HG03159 (cell line): ENCODE measurements around the gene MOB1B.
"Not testable (repeated sequence)": the region's sequence is repeated elsewhere in the genome, so short reads cannot be mapped to it uniquely, and the experiment has no call there.

Experiments used
- ATAC-seq: cut with Tn5 transposase; IDR thresholded peaks from one replicate; pipeline ENCODE4 v1.9.1; 2021; ENCODE audit warnings: mild to moderate bottlenecking, moderate library complexity; ENCODE audit not compliant: unreplicated experiment

MOB1B gene

DNA sequence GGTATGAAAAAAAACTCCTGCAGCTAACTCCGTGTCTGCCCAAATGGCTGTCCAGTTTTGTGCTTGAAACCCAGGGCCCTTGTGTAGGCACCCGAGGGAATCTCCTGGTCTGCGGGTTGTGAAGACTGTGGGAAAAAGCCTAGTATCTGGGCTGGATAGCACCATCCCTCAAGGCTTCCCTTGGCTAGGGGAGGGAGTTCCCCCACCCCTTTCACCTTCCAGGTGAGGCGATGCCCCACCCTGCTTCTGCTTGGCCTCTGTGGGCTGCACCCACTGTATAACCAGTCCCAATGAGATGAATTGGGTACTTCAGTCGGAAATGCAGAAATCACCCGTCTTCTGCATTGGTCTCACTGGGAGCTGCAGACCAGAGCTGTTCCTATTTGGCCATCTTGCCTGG is 102.9 kb downstream of the MOB1B start:
- ATAC-seq = not testable (repeated sequence)

DNA sequence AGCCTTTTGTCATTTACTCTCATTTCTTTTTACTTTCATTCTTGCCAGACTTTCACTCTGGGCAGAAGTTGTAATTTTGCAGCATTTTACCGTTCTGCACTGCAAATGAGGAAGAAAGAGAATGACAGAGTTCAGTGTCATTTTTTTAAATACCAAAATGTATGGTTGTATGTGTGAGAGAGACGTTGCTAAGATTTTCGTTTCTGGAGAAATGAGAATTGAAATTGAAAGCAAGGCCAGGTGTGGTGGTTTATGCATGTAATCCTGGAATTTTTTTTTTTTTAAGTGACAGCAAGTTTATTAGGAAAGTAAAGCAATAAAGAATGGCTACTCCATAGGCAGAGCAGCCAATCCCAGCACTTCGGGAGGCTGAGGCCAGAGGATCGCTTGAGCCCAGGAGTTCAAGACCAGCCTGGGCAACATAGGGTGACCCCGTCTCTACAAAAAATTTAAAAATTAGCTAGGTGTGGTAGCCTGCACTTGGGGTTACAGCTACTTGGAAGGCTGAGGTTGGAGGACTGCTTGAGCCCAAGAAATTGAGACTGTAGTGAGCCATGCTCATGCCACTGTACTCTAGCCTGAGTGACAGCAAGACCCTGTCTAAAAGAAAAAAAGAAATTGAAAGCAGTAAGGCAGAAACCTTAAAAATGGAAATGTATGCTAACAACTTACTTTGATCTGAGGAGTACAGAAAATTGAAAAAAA is 104.2 kb downstream of the MOB1B start:
- peak; percentile 89 for ATAC-seq

GRCh38 chr4:71008196-71008595 is 106.0 kb downstream of the MOB1B start:
- no peak for ATAC-seq

- no peak for ATAC-seq
Observed at GRCh38 chr4:71009086-71009485, 106.9 kb downstream of the MOB1B start.

DNA sequence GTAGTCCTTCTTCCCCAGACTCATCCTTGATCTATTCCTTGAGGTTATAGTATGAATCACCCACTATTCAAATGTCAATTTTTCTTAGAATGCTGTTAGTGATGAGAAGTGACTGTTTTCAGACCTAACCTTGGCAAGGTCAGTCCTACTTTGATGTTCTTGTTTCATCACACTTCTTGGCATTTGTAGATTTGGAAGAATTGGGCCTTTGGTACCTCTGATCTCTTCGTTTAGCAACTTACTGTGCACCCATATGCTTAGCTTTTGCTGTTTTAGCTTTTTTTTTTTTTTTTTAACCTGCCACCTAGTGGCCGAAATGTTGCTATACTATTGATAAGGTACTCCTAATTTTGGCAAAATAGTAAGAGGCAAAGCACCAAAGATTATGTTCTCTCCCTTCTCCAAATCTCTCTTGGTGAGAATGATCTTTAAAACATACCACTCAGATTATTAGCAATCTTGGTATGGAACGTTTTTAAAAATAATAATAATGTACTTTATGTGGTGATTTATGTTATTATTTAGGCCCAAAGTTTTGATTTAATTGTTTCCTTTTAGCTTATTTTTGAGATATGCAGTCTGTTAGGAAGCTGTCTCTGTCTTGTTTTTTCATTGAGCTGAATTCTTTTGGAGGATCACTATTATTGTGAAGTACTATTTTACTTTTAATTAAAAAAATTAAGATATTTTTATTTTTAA is 107.9 kb downstream of the MOB1B start:
- ATAC-seq = peak; percentile 48

DNA sequence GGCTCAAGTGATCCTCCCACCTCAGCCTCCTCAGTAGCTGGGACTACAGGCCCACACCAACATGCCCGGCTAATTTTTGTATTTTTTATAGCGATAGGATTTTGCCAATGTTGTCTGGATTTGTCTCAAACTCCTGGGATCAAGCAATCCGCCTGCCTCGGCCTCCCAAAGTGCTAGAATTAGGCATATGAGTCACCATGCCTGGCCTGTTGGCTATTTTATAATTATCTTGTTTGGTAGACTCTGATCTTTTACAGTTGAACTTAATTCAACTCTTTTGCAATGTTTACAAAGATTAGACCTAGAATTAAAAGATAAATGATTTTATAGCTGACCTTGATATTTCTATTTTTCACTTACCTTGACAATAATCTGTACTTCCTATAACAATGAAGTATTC is 109.3 kb downstream of the MOB1B start:
- no peak for ATAC-seq

DNA sequence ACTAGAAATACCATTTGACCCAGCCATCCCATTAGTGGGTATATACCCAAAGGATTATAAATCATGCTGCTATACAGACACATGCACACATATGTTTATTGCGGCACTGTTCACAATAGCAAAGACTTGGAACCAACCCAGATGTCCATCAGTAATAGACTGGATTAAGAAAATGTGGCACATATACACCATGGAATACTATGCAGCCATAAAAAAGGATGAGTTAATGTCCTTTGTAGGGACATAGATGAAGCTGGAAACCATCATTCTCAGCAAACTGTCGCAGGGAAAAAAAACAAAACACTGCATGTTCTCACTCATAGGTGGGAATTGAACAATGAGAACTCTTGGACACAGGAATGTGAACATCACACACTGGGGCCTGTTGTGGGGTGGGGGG is 115.2 kb downstream of the MOB1B start:
- ATAC-seq = not testable (repeated sequence)

GRCh38 chr4:71020611-71021010 is 118.4 kb downstream of the MOB1B start:
- no peak for ATAC-seq

DNA sequence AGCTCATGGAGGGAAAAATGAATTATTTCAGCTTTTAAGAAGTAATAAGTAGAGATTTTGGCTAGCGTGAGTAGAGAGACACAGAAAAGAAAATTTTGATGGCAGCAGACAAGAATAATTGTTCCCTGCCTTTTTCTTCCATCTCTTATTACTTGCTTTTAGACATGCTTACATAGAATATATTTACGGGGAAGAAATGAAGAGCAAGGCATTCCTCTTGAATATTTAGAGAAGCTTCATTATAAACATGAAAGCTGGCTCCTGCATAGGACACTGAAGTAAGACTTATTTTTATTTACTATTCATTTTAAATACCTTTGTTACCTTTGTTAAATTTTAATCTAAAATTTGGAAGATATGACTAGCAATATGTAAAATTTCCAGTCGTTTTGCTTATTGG is 123.5 kb downstream of the MOB1B start:
- no peak for ATAC-seq

DNA sequence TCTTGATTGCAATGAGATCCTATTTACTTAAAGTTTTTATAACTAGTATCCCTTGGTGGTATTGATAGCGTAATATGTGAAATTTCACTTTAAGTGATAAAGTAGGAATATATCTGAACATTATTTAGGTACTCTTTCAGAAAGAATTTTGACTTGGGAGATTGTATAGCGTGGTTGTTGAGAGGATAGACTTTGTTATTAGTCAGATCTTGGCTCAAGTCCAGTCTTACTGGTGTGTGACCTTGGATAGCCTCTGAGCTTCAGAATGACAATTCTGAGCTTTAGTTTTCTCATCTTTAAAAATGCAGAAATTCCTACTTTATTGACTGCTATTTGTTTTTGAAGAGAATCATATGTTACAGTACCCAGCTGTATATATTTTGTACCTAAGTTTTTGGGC is 123.9 kb downstream of the MOB1B start:
- no peak for ATAC-seq

GRCh38 chr4:71027611-71028010 is 125.4 kb downstream of the MOB1B start:
- no peak for ATAC-seq

DNA sequence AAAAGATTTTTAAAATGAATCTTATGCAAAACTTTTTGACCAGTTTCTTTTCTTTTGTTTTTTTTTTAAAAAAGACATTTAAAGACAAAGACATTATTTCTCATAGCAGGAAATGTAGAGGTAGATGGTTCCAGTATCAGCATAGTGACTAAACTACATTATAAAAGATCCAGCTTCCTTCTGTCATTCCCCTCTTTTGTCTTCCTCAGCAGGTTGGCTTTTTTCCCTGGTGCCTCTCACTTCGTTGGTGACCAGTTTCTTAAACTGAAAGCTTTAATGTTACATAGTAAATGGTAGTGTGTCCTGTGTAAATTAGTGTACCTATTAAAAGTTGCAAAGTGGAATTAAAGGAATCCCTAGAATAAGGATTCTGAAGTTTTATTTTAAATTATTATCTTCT is 127.3 kb downstream of the MOB1B start:
- ATAC-seq = no peak

DNA sequence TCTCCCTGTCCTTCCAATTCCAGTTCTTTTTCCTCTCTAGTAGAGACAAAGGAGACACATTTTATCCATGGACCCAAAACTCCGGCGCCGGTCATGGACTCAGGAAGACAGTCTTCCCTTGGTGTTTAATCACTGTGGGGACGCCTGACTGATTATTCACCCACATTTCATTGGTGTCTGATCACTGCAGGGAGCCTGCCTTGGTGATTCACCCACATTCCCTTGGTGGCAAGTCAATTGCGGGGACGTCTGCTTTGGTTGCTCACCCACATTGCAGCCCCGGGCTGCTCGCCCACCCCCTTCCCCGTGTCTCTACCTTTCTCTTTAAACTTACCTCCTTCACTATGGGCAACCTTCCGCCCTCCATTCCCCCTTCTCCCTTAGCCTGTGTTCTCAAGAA is 129.9 kb downstream of the MOB1B start:
- ATAC-seq = not testable (repeated sequence)
